Left colon (tissue), 2 donors: ENCODE data around the gene IGLL5. TPM values are rescaled to one million over a fixed set of nuclear protein-coding genes. Genes with fewer than 3 reads are reported as not detected.

Experiments
- ATAC-seq: fragments of 200-7000 bp; cut with Tn5 transposase; one replicate; pipeline ENCODE4 v1.9.1; 2020; ENCODE audit warnings: mild to moderate bottlenecking, moderate library complexity
- DNase-seq, 2 donors: peaks; one replicate each; pipeline ENCODE4 v3.0.0-alpha.2; 2020
- intact Hi-C, 2 donors: fragments of 100-400 bp; cut with DNase I in 1 of 2; cut with micrococcal nuclease in 1 of 2; formaldehyde crosslinking; loops; one replicate each; pipeline versions ENCODE4 v1.11.2 to v1.14.0; 2022; cut with DNase I, micrococcal nuclease
- total RNA-seq, 2 donors: library from RNA; stranded (reverse); fragmentation: NEBNext Ultra II Directional; extraction: Animal tissue kit (Norgen Biotek cat#: 25700); gene quantifications; one replicate each; pipeline ENCODE4 v1.2.1, GENCODE V29; 2021
- donor health status: DM: no; HTN: no; CAD: no.
- donor health status: DM: yes; HTN: yes; CAD: no.

The IGLL5 gene
- total RNA-seq, 2 donors from 2014 or later = 5.5 to 40.7 TPM

DNA sequence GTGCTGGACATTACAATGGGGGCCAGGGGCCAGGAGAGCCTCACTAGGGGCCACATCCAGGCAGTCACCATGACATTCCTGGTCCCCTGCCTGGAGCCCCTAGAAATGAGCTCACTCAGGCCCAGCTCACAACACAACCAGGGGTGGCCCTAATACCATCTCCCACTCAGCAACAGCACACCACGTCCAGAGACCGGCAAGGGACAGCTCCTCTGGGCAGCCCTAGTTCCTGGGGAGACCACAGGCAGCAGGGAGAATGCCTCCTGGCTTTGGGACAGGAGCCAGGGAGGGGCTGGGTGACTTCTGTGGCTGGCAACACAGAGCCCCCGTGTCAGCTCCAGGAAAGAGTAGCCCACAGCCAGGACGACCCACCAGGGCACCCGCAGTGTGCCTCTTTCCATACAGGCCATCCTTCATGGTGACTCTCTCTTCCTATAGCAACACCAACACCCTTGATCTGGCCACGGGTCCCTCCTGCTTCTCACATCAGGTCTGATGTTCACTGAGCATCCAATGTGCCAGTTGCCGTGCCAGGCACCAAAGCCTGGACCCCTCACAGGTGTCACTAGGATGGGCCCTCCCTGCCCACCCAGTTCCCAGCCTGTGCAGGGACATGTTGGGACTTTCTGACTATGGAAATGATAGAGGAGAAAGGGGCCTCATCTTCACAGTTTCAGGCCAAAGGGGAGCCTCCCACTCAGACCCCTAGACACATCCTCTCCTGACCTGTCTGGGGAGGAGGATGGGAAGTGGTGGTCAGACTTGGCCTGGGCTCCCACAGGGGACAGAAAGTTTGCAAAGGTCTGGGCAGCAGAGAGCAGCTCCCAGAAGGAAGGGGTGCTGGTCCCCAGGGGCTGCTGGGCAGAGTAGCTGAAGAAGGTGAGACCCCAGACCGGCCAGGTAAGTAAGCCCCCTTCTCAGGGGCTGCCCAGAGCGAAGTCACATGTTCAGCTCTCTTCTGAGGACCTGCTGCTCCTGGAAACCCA, 43.2 kb downstream of the IGLL5 start:
- intact Hi-C loops = no loop called here
- ATAC-seq (no peak), DNase-seq (no peak)

DNA sequence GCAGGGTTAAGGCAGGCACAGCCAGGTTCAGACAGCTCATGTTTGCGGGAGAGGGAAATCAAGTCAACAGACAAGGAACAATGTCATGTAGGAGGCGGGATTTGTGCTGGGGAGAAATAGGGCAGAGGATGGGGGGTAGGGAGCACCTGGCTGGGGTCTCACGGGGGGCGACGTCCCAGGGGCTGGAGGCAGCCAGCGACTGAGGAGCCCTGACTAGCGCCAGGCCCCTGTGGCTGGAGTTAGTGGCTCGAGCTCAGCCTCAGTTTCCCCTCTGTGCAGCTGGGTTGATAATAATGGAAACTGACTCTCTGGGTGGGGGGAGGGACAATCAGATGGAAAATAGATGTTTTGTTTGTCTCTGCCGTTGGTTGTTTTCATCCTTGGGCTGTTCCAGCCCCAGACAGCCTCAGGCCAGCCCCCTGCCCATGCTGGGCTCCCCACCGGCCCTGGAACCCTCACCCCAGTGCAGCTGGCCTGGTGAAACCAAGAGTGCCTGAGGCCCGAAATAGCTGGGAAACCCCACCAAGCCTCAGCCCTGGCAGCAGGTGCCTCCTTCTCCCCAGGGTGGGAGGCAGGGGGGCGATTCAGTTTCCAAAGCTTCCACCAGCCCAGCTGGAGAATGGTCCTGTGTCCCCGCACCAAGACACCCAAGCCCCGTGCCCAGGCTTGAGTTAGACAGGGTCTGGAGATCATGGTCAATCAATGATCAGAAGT, 44.1 kb downstream of the IGLL5 start:
- intact Hi-C loops = no loop called here
- DNase-seq = peak; percentile 32 to 48

GRCh38 chr22:22932512-22932941, 44.9 kb downstream of the IGLL5 start:
- intact Hi-C loops = no loop called here
- no peak for ATAC-seq
- no peak for DNase-seq

More for the DNA sequence above, 44.1 kb downstream of the IGLL5 start:
- no peak for ATAC-seq

DNA sequence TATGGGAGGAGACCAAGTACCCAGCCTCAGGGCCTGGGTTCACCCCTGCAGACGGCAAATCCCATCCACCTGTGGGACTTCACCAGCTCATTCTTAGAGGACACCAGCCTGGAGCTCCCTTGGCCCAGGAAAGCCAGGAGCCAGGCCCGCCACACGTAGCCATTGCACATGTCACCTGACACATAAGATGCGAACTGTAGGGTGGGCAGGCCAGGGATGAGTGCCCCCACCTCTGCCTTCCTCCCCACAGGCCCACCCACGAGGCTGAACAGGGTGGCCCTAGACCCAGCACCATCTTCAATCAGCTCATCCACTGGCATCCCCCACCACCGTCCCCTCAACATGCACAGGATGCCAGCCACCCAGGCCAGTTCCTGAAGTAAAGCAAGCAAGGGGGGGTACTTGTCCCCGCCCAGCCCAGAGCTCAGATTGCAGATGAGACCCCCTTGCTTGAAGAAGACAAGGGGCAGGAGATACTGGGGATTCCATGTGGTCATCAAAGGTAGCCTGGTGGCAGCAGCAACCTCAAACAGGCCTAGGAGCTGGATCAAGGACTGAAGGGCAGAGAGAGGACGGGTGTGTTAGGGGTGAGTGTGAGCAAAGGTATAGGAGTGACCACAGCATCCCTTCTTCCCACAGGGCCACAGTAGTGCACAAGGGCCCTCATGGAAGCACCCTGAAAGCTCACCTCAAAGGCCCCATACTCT, 45.6 kb downstream of the IGLL5 start:
- DNase-seq (no peak), ATAC-seq (no peak)
- intact Hi-C loops = no loop called here

GRCh38 chr22:22933807-22934542, 46.4 kb downstream of the IGLL5 start:
- ATAC-seq (no peak), DNase-seq (no peak)
- intact Hi-C loops = no loop called here

GRCh38 chr22:22934543-22935055, 47.0 kb downstream of the IGLL5 start:
- intact Hi-C loops = no loop called here
- no peak for ATAC-seq
- no peak for DNase-seq

- ATAC-seq (no peak), DNase-seq (no peak)
- intact Hi-C loops = no loop called here
These were observed 47.5 kb downstream of the IGLL5 start for GRCh38 chr22:22935056-22935545.

GRCh38 chr22:22935546-22936157, 48.0 kb downstream of the IGLL5 start:
- intact Hi-C loops = no loop called here
- DNase-seq (peak; percentile 48 to 61), ATAC-seq (peak; percentile 56)

GRCh38 chr22:22936180-22936914, 48.7 kb downstream of the IGLL5 start:
- DNase-seq (no peak), ATAC-seq (no peak)
- intact Hi-C loops = no loop called here

- ATAC-seq (no peak), DNase-seq (no peak)
- intact Hi-C loops = no loop called here
These were observed 49.5 kb downstream of the IGLL5 start for GRCh38 chr22:22936915-22937656.

DNA sequence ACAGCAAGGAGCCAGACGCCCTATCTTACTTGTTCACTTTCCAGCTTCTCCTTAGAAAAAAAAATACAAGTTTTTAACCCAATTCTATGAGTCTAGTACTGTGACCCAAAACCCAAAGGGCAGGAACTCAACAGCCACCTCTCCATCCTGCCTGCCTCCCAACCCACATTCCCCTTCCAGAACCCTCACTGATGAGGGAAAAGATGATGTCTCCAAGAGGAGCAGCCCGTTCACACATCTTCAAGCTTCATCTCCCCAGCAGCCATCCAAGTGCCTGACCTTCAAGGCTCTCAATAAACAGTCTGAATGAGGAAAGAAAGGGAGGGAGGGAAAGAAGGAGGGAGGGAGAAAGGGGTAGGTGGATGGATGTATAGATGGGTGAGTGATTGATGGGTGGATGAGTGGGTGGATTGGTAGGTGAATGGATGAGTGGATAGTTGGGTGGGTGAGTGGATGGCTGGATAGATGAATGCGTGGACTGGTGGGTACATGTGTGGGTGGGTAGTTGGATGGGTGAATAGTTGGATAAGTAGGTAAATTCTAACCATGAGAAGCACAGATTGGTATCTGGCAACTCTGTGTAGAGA, 50.4 kb downstream of the IGLL5 start:
- intact Hi-C loops = no loop called here
- no peak for ATAC-seq
- DNase-seq = no peak

DNA sequence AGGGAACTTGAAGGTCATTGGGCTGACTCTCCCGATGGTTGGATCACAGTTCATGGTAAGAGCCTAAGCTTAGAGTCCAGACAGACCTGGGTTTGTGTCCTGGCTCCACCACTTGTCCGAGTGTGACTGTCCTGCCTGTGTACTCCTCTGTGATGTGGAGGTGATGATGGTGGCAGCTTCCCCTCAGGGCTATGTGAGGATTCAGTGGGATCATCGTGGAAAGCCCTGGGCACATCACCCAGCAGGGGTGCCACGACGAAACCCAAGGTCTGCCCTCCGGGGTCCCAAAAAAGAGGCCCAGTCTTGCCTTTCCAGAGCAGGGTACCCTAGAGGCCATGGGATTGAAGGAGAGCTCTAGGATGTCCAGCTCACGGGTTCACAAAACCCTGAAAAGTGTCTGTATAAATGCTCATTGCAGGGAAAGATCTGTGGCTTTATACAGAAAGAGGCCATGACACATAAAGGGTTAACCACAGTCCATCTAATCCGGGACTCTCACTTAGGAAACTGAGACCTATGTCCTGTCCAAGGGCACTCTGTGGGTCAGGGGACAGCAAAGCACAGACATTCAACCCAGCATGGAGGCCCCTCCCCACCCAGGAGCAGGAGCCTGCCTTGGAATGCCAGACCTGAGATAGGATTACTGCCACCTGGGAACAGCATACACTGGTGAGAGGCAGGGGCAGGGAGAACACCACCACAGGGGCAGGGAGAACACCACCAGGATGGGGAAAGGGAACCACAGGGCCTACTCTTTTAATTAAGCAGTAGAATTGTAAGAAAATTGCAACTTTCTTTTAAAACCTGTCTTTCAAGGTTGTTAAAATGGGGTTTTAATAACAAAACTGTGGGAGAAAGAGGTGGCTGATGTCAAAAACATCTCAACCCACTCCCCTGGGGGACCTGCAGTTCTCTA, 51.3 kb downstream of the IGLL5 start:
- no peak for ATAC-seq
- intact Hi-C loops = no loop called here
- peak in 1 of 2 donors; percentile 19 for DNase-seq

DNA sequence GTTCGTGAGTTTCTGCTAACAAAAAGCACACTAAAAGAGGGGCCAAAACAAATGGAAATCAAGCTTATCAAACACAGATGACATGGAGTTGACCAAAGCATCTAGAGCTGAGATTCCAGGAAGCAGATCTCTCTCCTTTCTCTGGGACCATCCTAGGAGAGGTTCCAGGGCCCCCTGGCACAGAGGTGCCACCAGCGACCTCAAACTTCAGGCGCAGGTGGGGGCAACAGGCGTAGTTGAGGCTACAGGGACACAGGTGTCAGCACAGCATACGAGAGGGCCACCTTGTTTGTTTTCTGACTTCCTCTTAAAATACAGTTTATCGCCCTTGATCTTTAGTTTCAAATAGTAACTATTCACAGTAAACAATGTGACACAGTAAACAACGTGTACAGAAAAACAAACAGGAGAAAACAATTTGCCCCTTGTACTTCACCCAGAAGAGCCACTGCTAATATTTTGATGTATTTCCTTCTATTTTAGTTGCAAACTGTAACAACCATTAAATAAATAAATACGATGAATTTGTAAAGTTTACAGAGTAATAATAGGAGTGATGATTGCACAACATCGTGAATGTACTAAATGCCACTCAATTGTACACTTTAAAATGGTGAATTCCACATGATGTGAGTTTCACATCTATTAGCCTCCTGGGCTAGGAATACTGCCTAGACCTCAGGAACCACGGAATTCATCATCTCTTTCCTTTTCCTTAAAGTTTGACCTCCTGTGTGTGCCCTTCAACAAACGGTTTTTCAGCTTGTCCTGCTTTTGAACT, 52.2 kb downstream of the IGLL5 start:
- intact Hi-C loops = no loop called here
- no peak for ATAC-seq
- DNase-seq = peak in 1 of 2 donors; percentile 9

DNA sequence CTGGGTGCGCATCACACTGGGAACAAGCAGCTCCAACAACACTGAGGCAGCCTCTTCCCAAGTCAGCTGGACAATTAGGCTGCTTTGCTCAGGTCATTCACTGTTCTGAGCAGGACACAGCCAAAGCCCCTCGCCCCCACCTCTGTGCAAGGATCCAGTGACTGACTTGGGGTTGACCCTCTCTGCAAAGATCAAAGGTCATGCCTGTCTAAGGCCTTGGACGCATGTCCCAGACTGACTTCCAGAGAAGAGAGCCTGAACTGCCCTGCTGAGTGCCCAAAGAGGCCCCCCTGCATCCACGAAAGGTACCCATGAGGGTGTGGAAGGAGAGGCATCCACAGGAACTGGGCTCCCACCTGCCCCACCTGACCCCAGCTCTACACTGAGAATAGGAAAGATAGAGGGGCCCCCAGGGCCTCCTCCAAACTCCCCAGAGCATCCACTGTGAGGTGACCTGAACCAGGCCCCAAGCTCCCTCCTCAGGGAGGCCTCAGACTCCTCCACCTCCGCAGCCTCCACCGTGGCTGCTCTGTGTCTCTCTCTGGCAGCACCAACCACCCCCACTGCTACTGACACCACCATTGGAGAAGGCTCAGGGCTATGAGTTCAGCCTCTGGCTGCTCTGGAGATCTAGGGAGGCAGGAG, 53.5 kb downstream of the IGLL5 start:
- intact Hi-C loops = no loop called here
- ATAC-seq (no peak), DNase-seq (peak in 1 of 2 donors; percentile 8)
